SK-N-SH (cell line): Measurements from ENCODE around the gene FAM53A.

Experiments used
- CHD2 ChIP-seq: fragments of 150-350 bp; IDR thresholded peaks from 2 replicates; pipeline ENCODE4 v1.6.1; 2018; ENCODE audit warnings: low read length; ENCODE audit not compliant: partially characterized antibody
- EP300 ChIP-seq, 2 experiments: IDR thresholded peaks; 2 replicates each; pipeline versions ENCODE4 v1.4.0 to v1.6.1; 2012; ENCODE audit warnings: borderline replicate concordance in 1 of 2, low read depth in 1 of 2, low read length in 1 of 2
- EZH2phosphoT487 ChIP-seq: fragments of 200-600 bp; sonication (generic); IDR thresholded peaks from 2 replicates; pipeline ENCODE4 v1.6.1; 2017; ENCODE audit warnings: low read depth, mixed run types, mild to moderate bottlenecking, antibody characterized with exemption, moderate library complexity, borderline replicate concordance
- FOSL2 ChIP-seq: IDR thresholded peaks from 2 replicates; pipeline ENCODE4 v1.4.0; 2012; ENCODE audit warnings: low read depth, mild to moderate bottlenecking, moderate library complexity, borderline replicate concordance
- JUND ChIP-seq: IDR thresholded peaks from 2 replicates; pipeline ENCODE4 v1.4.0; 2012
- RAD21 ChIP-seq: IDR thresholded peaks from 2 replicates; pipeline ENCODE4 v1.6.1; 2012; ENCODE audit warnings: mild to moderate bottlenecking, low read length
- RCOR1 ChIP-seq: fragments of 150-350 bp; IDR thresholded peaks from 2 replicates; pipeline ENCODE4 v1.6.1; 2017; ENCODE audit warnings: antibody characterized with exemption, low read length
- RFX5 ChIP-seq: IDR thresholded peaks from 2 replicates; pipeline ENCODE4 v1.6.1; 2012; ENCODE audit warnings: mild to moderate bottlenecking, improper control_type of control experiment, low read length
- RXRA ChIP-seq: IDR thresholded peaks from 2 replicates; pipeline ENCODE4 v1.4.0; 2012; ENCODE audit warnings: low read depth, mild to moderate bottlenecking, borderline replicate concordance
- TAF1 ChIP-seq: IDR thresholded peaks from 2 replicates; pipeline ENCODE4 v1.6.1; 2012; ENCODE audit warnings: low read depth, mild to moderate bottlenecking, low read length, moderate library complexity, borderline replicate concordance
- USF2 ChIP-seq: fragments of 150-350 bp; IDR thresholded peaks from 2 replicates; pipeline ENCODE4 v1.6.1; 2017; ENCODE audit warnings: antibody characterized with exemption, low read length, low read depth, borderline replicate concordance
- TF ChIP-seq, protein P1 (sequence below): fragments of 200-600 bp; sonication (generic); IDR thresholded peaks from 2 replicates; pipeline ENCODE4 v1.6.1; 2017; ENCODE audit warnings: antibody characterized with exemption, mild to moderate bottlenecking, moderate library complexity
- TF ChIP-seq, protein P2 (sequence below): IDR thresholded peaks from 2 replicates; pipeline ENCODE4 v1.6.1; 2012; ENCODE audit warnings: mild to moderate bottlenecking, low read depth, low read length, moderate library complexity

DNA sequence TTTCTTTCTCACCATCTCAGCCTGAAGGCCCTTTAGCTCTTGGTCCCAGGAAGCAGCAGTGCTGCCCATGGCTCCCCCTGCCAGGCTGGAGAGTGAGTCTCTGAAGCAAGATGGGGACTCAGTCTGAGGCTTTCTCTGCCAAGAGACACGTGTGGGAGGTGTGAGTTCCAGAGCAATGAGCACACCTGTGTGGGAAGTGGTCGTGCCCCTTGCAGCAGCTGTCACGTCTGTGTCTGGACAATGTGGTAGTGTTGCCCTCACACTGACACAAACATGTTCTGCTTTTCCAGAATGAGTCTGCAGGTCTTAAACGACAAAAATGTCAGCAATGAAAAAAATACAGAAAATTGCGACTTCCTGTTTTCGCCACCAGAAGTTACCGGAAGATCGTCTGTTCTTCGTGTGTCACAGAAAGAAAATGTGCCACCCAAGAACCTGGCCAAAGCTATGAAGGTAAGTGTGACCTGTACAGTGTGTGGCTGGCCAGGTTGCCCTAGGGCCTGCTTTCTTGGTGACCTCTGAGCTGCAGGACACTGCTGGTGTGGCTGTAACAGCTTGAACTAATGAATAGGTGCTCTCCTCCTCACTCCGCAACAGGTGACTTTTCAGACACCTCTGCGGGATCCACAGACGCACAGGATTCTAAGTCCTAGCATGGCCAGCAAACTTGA, 39.2 kb upstream of the FAM53A start:
- TF ChIP-seq, protein P1, sequence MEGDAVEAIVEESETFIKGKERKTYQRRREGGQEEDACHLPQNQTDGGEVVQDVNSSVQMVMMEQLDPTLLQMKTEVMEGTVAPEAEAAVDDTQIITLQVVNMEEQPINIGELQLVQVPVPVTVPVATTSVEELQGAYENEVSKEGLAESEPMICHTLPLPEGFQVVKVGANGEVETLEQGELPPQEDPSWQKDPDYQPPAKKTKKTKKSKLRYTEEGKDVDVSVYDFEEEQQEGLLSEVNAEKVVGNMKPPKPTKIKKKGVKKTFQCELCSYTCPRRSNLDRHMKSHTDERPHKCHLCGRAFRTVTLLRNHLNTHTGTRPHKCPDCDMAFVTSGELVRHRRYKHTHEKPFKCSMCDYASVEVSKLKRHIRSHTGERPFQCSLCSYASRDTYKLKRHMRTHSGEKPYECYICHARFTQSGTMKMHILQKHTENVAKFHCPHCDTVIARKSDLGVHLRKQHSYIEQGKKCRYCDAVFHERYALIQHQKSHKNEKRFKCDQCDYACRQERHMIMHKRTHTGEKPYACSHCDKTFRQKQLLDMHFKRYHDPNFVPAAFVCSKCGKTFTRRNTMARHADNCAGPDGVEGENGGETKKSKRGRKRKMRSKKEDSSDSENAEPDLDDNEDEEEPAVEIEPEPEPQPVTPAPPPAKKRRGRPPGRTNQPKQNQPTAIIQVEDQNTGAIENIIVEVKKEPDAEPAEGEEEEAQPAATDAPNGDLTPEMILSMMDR: no peak
- no peak for TF ChIP-seq RFX5
- TF ChIP-seq FOSL2: no peak
- TF ChIP-seq TAF1: no peak
- no peak for TF ChIP-seq RAD21
- TF ChIP-seq EP300 (IDR thresholded peaks at IDR 0.05; ENCODE audit: borderline replicate concordance in 1 of 2, low read depth in 1 of 2, low read length in 1 of 2): no peak
- no peak for TF ChIP-seq USF2
- TF ChIP-seq EZH2phosphoT487: no peak
- TF ChIP-seq RCOR1: no peak
- TF ChIP-seq CHD2: no peak
- no peak for TF ChIP-seq JUND
- TF ChIP-seq, protein P2, sequence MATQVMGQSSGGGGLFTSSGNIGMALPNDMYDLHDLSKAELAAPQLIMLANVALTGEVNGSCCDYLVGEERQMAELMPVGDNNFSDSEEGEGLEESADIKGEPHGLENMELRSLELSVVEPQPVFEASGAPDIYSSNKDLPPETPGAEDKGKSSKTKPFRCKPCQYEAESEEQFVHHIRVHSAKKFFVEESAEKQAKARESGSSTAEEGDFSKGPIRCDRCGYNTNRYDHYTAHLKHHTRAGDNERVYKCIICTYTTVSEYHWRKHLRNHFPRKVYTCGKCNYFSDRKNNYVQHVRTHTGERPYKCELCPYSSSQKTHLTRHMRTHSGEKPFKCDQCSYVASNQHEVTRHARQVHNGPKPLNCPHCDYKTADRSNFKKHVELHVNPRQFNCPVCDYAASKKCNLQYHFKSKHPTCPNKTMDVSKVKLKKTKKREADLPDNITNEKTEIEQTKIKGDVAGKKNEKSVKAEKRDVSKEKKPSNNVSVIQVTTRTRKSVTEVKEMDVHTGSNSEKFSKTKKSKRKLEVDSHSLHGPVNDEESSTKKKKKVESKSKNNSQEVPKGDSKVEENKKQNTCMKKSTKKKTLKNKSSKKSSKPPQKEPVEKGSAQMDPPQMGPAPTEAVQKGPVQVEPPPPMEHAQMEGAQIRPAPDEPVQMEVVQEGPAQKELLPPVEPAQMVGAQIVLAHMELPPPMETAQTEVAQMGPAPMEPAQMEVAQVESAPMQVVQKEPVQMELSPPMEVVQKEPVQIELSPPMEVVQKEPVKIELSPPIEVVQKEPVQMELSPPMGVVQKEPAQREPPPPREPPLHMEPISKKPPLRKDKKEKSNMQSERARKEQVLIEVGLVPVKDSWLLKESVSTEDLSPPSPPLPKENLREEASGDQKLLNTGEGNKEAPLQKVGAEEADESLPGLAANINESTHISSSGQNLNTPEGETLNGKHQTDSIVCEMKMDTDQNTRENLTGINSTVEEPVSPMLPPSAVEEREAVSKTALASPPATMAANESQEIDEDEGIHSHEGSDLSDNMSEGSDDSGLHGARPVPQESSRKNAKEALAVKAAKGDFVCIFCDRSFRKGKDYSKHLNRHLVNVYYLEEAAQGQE: no peak
- no peak for TF ChIP-seq RXRA
